Cerebellar cortex (tissue), 1 donor: Measurements from ENCODE around the gene CALHM3.

Source experiments
- DNase-seq: peaks from one replicate; pipeline ENCODE4 v3.0.0-alpha.2; 2015; ENCODE audit warnings: low spot score

CALHM3 gene

DNA sequence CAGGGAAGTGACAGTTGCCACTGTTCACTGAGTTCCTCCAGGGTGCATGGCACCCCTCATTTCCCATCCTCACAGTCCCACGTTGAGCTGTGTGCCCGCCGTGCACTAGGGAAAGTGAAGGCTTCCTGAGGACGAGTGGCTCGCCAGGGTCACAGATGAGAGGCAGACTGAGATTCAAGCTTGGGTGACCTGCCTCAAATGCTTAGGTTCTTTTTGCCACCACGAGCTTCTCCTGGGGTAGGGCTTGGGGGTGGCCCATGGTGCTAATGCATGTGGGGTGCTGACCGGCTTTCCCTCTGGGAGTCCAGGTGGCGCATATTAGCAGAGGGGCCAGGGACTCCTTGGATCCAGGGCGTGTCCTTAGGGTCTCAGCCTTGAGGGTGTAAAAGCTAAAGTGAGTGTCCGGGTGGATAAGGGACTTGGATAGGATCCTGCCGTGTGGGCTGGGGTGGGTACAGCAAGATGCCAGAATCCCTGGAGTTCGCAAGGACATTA, 28.8 kb downstream of the CALHM3 start:
- DNase-seq, result no peak

DNA sequence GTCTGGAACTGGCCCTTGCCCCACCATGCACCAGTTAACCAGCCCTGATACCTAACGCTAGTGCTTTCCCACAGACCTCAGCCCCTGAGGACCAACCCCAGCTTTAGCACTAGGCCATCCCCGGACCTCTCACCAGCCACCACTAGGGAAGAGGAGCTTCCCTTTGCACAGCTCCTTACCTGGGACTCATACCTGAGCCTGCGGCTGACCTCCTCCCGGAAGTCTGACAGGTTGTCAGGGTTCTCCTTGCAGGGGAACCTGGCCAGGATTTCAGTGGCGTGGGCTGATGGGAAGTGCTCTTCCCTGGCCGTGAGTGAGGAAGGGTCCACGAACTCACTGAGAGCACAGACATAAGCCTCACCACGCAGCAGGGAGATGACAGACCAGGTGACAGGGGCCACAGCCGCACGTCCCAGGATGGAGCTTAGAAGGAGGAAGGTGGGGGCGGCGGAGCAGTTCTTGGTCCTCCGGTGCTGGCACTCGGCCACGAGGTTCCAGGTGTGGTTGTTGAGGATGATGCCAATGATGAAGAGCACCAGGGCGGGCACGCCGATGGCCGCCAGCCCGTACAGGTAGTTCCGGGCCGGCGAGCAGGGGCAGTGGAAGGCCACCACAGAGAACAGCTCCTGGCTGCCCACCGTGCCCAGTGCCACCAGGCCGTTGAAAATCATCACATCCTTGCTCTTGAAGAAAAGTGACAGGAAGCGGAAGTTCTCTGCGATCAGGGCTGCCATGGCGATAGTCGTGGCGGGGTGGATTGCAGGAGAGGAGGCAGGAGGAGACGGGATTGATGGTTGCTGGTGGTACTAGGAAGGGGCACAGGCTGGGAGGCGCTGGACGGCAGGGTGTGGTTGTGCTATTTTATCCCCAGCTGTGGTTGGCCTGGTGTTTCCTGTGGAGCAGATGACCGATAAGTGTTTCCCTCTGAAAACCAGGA, 29.6 kb downstream of the CALHM3 start:
- DNase-seq, result no peak

DNA sequence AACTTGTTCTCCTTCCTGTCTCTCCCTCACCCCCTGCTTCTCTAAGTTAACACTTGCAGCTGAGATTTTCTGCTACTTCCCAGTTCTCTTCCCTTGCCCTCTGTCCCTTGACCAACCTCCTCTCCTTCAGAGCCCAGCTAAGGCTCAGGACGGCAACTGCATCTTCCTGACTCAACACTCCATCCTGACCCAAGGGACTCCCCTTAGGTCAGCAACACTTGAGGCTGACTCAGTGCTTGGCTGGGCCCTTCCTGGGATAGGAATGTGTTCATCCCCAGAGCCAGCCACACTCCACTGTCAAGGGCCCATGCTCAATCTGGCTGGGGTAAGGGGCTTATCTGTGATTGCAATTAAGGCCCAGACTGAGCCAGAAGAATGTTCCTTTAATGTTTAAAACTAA, 30.3 kb downstream of the CALHM3 start:
- DNase-seq, result no peak

DNA sequence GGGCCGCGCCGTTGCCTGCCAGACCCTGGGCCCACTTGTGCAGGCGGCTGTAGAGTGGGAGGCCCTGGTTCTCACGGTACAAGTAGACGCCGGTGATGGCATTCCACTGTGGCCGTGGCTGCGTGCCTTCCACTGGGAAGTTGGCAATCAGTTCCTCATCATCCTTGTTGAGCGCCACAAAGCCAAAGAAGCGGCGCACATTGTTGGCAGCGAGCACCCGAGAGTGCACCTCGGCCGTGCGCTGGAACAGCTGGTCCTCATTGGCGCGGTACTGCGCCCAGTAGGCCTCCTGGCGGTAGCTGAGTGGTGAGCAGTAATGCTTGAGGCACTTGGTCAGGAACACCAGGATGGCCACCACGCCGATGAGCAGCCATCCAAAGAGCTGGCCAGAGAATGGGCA, 31.9 kb downstream of the CALHM3 start:
- DNase-seq, result no peak

DNA sequence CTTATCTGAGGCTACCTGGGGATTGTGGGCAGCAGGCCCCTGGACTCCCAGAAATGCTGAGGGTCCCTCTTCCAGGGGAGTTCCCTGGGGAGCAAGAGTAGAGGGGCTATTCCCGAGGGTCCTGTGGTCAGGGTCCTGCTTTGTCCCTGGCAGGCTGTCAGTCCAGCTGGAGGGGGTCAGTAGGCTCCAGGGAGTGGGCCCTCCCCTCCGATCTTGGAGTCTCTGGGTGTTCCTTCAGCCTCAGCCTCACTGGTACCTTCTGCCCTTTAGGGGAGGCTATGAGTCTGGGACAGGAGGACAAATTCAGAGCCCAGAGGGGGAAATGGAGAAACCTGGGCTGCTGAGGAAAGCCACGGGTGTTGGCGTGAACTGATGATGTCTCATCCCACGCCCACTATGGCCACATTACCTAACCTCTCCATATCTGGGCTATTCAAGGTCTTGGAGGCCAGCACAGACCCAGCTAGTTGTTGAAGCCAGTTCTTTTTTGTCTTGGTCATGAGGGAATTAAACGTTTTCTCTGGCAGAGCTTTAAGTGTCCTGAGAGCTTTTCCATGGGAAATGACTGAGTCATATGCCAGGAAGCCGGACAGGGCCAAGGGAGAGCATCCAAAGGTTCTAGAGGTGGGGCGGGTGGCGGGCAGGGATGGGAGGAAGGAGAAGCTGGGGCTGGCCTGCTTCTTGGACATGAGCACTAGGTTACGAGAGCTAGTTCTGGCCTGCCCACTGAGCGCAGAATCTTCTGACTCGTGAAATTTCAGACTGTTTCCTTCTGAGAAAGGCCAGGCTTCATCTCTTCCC, 33.1 kb downstream of the CALHM3 start:
- no peak for DNase-seq

DNA sequence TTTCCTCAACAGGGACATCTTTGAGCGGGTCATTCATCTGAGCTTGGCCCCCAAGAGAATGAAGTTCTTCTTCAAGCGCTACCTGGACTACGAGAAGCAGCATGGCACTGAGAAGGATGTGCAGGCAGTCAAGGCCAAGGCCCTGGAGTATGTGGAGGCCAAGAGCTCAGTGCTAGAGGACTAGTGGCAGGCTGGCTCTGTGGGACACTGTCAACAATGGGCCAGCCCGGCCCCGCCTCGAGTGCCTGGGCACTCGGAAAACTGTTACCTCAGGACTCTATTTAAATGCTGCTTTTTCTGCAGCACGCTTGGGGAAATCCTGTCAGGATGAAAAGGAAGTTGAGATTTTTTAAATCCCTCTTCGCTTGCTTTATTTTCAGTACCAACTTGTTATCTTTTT, 33.7 kb downstream of the CALHM3 start:
- DNase-seq, result no peak

DNA sequence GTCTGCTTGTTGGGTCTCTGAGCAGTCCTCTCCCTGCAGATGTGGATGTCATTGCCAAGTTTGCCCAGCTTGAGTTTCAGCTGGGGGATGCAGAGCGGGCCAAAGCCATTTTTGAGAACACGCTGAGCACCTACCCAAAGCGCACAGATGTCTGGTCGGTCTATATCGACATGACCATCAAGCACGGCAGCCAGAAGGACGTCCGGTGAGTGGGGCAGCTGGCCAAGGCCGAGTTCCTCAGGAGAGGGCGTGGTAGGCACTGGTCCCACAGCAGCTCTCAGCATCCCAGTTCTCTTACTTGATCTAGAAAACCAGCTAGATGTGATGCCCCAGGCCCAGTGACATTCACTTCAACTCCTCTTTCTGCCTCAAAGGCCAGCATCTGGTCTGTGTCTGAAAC, 34.6 kb downstream of the CALHM3 start:
- no peak for DNase-seq

DNA sequence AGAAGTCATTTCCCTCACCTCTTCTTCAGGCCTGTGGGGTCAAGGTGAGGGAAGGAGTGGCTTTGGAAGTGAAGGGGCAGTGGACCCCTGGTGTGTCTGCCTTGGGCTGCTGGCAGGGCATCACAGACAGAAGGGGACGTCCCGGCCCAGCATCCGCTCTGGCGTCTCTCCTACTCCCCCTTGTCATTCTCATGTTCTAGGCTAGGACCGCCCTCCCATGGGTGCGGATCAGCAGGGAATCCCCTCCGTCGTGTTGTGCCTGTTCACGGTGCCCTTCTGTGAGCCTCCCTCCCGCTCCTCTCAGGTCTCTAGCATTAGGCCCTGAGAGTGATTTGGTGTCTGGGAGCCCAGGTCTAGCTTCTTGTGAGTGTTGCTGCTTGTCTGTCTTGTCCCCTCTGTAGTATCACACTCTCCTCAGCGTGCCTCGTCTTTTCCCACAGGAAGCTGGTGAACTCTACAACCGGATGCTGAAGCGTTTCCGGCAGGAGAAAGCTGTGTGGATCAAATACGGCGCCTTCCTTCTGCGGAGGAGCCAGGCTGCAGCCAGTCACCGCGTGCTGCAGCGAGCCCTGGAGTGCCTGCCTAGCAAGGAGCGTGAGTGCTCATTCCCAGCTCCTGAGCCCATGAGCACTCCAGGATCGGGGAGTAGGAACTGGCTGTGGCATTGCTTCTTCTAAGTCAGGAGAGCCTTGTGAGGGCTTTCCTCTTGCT, 35.4 kb downstream of the CALHM3 start:
- DNase-seq, result no peak

DNA sequence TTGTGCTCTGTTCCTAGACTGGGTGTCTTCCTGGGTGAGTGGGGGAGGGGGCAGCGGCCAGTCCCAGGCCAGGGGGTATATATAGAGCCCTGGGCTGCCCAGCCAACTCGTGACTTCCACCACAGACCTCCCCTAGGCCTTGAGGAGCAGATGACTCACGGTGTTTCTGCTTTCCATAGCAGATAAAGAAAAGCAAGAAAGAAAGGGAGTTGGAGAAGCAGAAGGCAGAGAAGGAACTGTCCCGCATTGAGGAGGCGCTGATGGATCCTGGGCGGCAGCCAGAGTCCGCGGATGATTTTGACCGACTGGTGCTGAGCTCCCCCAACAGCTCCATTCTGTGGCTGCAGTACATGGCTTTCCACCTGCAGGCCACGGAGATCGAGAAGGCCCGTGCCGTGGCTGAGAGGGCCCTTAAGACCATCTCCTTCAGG, 37.0 kb downstream of the CALHM3 start:
- no peak for DNase-seq

DNA sequence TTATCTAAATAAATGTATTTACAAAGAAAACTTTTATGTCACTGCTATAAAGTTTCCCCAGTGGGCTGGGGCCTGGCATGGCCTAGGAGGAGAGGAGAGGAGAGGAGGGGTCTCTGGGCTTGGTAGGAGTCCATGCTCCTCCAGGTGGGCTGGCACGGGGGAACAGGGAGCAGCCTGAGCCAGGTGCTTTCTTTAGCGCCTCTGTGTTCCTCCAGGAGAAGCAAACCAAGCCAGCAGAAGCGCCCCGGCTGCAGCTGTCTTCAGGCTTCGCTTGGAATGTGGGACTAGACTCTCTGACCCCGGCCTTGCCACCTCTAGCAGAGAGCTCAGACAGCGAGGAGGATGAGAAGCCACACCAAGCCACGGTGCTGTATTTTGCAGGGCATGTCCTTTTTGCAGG, 37.4 kb downstream of the CALHM3 start:
- DNase-seq, result no peak

DNA sequence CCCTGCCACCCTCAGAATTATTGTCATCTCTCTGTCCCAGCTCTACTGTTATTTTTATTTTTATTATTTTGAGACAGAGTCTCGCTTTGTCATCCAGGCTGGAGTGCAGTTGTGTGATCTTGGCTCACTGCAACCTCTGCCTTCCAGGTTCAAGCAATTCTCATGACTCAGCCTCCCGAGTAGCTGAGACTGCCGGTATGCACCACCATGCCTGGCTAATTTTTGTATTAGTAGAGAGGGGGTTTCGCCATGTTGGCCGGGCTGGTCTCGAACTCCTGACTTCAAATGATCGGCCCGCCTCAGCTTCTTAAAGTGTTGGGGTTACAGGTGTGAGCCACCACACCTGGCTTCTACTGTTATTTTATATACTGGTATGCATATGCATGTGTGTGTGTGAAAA, 37.8 kb downstream of the CALHM3 start:
- DNase-seq, result no peak

DNA sequence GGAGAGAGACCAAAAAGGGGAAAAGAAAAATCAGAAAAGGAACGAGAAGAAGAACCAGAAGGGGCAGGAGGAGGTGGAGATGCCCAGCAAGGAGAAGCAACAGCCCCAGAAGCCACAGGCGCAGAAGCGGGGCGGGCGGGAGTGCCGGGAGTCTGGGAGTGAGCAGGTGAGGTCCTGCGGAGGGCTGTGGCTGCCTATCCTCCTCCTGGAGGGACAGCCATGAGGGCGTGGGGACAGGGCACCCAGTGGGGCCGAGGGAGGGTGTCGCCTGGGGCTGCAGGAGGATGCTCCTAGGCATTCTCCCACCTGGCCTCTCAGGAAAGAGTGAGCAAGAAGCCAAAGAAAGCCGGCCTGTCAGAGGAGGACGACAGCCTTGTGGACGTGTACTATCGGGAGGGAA, 38.6 kb downstream of the CALHM3 start:
- DNase-seq, result no peak

DNA sequence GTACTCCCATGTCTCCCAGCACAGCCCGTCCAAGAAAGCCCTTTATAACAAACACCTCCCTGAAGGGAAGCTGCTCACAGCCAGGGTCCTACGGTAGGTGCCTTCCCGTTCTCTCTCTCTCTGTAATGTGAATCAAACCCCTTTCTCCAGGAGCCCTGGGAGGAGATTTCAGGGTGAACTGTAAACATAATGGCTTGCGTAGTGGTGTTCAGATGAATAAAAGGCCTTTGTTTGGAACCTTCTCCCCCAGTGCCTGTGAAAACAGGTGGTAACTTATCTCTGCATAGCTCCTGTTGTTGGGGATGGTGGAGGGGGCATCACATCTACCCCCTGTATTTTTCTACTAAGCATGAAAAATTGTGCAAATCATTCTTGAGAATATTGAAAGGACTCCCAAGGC, 39.3 kb downstream of the CALHM3 start:
- no peak for DNase-seq

DNA sequence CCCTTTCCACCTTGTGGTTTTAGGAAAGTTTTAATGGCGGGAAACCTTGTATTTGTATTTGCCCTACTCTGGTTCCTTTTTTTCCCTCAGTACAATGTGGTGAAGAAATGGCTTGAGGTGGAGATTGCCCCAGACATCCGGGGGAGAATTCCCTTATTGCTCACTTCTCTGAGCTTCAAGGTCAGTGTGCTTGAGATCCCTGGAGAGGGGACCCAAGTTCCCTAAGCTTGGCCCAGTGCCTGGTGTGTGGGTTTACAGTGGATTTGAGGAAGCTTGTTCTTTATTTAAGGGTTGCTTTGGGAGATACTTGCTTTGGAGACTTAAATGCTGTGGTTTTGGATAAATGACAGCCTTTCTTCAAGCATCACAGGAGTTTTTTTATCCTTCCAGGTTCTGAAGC, 45.2 kb downstream of the CALHM3 start:
- no peak for DNase-seq

DNA sequence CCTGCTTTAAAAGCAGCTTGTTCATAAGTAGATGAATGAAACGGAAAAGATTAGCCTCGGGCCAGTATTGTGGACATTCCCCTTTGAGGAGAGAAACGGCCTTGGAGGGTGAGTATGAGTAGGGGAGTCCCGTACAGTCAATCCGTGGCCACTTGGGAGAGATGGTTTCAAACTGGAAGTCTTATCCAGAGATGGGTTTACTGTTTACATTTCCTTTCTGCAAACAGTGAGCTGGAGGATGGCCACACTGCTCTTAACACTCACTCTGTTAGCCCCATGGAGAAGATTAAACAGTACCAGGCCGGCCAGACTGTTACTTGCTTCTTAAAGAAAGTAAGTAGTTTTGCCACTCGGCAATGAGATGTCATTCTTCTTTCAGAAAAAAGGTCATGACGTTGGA, 47.1 kb downstream of the CALHM3 start:
- no peak for DNase-seq

DNA sequence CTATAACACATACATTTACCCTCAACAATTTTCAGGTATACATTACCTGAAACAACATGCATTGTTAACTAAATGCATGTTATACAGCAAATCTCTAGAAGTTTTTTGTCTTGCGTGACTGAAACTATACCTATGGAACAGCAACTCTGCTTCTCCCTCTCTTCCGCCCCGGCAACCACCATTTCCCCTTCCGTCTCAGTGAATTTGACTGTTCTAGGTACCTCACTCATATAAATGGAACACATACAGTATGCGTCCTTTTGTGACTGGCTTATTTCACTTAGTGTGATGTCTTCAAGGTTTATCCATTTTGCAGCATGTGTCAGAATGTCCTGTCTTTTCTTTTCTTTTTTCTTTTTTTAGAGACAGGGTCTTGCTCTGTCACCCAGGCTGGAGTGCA, 49.4 kb downstream of the CALHM3 start:
- no peak for DNase-seq

DNA sequence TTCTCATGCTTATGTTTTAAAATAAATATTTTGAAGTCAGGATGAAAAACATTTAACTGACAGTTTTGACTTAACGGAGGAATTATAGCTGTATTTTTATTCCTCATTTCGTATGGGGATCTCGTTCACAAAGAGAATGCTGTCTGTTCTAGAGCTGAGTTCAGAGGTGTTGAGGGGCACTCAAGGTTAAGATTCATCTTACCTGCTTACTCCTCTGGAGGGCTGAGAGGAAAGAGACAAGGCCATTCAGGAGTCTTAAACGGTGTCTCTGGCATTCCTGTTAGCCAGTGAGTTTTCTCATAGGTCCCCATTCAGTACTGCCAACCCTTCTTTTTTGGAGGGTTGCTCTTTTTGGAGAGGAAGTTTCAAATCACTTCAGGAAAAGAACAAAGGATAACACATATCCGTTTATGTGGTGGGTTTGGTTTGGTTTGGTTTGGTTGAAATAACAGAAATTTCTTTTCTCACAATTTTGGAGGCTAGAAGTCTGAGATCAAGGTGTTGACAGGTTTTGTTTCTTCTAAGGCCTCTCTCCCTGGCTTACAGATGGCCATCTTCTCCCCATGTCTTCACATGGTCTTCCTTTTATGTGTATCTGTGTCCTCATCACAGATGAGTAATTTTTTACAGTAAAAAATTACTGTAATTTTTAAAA, 49.9 kb downstream of the CALHM3 start:
- DNase-seq, result no peak

DNA sequence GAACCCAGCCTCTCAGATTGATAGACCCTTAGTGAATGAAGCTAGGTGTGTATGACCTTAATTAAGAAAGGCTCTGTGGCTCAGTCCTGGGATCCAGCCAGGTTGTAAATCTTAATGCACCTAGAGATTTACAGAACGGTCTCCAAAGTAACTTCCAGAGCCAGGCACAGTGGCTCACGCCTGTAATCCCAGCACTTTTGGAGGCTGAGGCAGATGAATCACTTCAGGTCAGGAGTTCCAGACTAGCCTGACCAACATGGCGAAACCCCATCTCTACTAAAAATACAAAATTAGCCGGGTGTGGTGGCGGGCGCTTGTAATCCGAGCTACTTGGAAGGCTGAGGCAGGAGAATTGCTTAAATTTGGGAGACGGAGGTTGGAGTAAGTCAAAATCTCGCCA, 51.2 kb downstream of the CALHM3 start:
- no peak for DNase-seq

DNA sequence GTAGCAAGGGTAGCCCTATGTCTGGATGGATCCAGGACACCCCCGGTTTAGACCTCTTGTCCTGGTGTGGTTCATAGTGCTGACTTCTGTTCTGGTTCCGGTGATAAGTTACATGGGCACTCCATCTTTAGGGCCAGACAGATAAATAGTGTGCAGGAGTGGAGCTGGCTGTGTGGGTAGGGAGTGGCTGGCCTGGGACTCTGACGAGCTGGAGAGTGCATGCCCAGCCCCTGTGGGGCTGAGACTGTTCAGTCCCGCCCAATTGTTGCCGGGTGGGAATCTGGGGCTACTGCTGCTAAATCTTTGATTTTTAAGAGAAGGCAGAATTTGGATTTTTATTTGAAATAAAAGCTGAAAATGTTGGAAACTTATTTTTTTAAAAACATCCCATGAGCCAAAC, 55.3 kb downstream of the CALHM3 start:
- no peak for DNase-seq
